Spinal cord (tissue), 10 donors: ENCODE data around the gene ZNF80. TPM values are rescaled to one million over a fixed set of nuclear protein-coding genes. Genes with fewer than 3 reads are reported as not detected.
A peak's percentile ranks its signal among the peaks of the same experiment; 100 is the strongest.

Experiments
- DNase-seq, 6 donors: peaks; one replicate each; pipeline versions ENCODE4 v3.0.0 to v3.0.0-alpha.2; 2013 to 2015; ENCODE audit warnings: low spot score in 6 of 6, low read depth in 4 of 6
- H3K27ac ChIP-seq: one replicate; pipeline ENCODE4 v1.5.1; 2013; ENCODE audit warnings: low read depth, low read length, control low read depth
- H3K27me3 ChIP-seq: one replicate; pipeline ENCODE4 v1.6.1; 2013; ENCODE audit warnings: low read length; ENCODE audit not compliant: control insufficient read depth, insufficient read depth
- H3K36me3 ChIP-seq: one replicate; pipeline ENCODE4 v1.6.1; 2013; ENCODE audit warnings: low read length; ENCODE audit not compliant: control insufficient read depth, insufficient read depth
- H3K4me1 ChIP-seq: one replicate; pipeline ENCODE4 v1.6.1; 2013; ENCODE audit warnings: low read length; ENCODE audit not compliant: control insufficient read depth, insufficient read depth
- H3K4me3 ChIP-seq: one replicate; pipeline ENCODE4 v1.5.1; 2013; ENCODE audit warnings: low read depth, low read length, control low read depth
- H3K9me3 ChIP-seq: one replicate; pipeline ENCODE4 v1.6.1; 2013; ENCODE audit warnings: low read length; ENCODE audit not compliant: control insufficient read depth, insufficient read depth
- WGBS: methylation state at CpG from one replicate; pipeline ENCODE4 v1.1.5; 2013; ENCODE audit warnings: missing lambda C conversion rate; ENCODE audit not compliant: insufficient coverage; 5-methylcytosine and 5-hydroxymethylcytosine counted together
- polyA plus RNA-seq, 2 donors: library from polyadenylated mRNA; unstranded; fragments of 120-200 nt; gene quantifications; one replicate each; pipeline ENCODE4 v1.2.1, GENCODE V29; 2013; ENCODE audit not compliant: insufficient read length in 2 of 2
- total RNA-seq, 2 donors: library from RNA; depleted of rRNA in 1 of 2; stranded (reverse); fragments of 120-200 nt in 1 of 2; fragments of >200 nt in 1 of 2; gene quantifications; one replicate each; pipeline versions ENCODE4 v1.2.3 to v1.2.4, GENCODE V29; 2013 to 2014
- donor health status: healthy.

The ZNF80 gene
- total and polyA plus RNA-seq, 4 donors: 0.06 to 0.11 TPM; not detected in 2

DNA sequence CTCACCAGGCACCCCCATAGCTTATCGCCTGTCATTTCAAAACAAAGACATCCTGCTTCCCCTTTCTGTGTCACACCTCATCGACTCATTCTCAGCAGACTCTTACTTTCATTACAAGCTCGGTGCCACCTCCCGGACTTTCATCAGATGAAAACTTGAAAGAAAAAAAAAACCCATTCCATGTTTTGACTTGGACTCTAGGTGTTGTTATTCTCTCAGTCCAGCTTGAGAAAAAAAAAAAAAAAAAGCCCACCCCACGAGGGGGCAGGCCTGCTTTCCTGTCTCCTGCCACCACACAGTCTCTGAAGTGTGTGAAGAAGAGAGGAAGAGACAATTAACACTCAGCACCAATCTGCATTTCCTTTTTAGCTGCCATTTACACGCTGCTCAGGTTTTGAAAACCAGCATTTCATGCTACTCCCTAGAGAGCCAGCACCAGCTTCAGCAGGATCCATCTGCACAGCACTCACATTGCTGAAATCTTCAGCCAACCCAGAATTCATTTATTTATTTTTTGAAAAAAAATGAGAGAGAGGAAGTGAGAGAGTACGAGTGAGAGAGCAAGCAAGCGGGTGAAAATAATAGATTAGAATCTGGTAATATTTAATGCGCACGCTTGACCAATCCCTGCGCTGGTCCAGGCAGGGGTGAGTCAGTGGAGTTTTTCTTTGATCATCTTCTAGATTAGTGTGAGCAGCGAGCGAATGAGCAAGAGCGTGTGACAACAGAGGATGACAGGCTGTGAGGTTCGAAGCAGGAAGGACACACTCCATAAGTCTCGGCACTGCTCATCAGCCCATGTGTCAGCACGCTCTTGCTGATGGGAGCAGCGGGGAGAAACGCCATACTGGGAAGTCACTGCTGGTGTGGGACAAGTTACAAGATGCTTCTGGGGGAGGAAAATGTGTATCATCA is 23.5 kb downstream of the ZNF80 start:
- Histone ChIP-seq H3K9me3 (no peaks in the 10 kb centered on the region), H3K27ac (no peak overlapping the region), H3K4me1 (peaks cover 8% of the 10 kb centered on the region), H3K27me3 (no peaks in the 10 kb centered on the region), H3K36me3 (no peaks in the 10 kb centered on the region), H3K4me3 (peak overlapping the region; percentile 0)
- DNase-seq: peak in 4 of 6 donors; percentile 27 to 91 (median 42)
- WGBS: 32% methylated on average over 16 of the region's 19 CpGs

DNA sequence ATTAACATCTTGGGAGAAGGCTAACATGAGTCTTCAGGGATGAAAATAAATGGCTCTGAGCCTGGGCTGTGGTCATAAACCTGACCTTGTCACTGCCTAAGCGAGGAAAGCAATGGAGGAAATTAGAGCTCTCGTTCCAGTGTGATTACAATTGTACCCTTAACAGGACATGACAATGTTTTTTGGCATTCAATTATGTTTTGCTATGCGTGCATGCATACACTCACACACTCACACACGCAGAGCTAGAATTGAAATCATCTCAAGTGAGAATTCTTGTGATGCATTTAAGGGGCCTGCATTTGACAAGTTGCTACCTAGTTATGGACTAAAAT is 24.1 kb downstream of the ZNF80 start:
- H3K27me3 ChIP-seq: no peaks in the 10 kb centered on the region
- no peak overlapping the region for H3K4me3 ChIP-seq
- H3K4me1 ChIP-seq: peaks cover 8% of the 10 kb centered on the region
- H3K36me3 ChIP-seq: no peaks in the 10 kb centered on the region
- H3K27ac ChIP-seq: no peak overlapping the region
- WGBS: no CpG with 5 or more reads among the region's 4 CpGs
- DNase-seq: peak in 2 of 6 donors; percentile 10 to 20
- H3K9me3 ChIP-seq: no peaks in the 10 kb centered on the region

DNA sequence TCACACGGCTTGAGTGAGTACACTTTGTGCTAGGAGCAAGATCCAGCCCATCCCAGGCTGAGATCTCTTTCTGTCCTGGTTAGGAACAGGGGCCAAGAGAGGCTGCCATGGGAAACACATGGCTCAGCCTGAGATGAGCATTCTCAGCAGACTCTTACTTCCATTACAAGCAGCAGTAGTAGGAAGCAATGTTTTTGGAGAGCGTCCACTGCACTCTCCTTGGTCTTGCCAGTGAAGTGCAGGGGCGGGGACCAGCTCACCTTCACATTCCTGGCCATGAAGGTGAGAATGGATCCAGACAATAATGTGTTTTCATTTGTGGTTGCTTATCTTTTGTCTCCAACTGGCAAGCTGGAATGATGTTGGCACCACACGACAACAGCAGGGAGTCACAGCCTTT is 24.7 kb downstream of the ZNF80 start:
- Histone ChIP-seq H3K27me3 (no peaks in the 10 kb centered on the region), H3K36me3 (no peaks in the 10 kb centered on the region), H3K4me1 (peaks cover 8% of the 10 kb centered on the region), H3K27ac (no peak overlapping the region), H3K9me3 (no peaks in the 10 kb centered on the region), H3K4me3 (no peak overlapping the region)
- DNase-seq: no peak
- WGBS: 92% methylated on average over 4 of the region's 4 CpGs

DNA sequence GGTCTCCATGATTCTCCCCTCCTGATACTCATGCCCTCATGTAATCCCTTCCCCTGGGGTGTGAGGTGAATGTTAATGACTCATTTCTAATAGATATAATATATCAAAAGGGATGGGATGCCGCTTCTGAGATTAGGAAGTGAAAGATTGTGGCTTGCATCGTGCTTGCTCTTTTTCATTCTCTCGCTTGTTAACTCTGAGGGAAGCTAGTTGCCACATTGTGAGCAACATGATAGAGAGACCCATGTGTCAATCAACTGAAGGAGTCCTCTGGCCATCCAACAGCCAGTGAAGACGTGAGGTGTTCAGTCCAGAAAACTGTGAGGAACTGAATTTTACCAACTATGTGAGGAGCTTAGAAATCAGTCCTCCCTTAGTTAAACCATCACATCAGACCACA is 29.6 kb downstream of the ZNF80 start:
- Histone ChIP-seq H3K4me3 (no peak overlapping the region), H3K4me1 (no peaks in the 10 kb centered on the region), H3K27ac (no peak overlapping the region), H3K27me3 (no peaks in the 10 kb centered on the region), H3K9me3 (no peaks in the 10 kb centered on the region), H3K36me3 (no peaks in the 10 kb centered on the region)
- WGBS: 100% methylated on average over 2 of the region's 4 CpGs
- no peak for DNase-seq

DNA sequence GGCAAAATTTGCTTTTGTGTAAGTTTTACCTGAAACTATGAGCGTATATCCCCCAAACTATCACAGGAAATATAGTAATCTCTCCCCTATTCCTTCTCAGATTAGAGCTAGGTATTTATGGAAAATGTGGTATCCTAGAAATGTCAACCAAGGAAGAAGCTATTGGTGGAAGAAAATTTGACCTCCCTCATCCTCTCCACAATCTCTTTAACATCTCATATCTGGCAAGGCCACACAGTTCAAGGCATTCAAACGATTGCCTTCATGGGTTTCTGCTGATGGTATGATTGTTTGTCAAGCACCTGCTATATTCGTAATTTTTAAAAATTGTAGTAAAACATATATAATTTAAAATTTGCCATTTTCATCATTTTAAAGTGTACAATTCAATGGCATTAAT is 31.0 kb downstream of the ZNF80 start:
- Histone ChIP-seq H3K27me3 (no peaks in the 10 kb centered on the region), H3K36me3 (no peaks in the 10 kb centered on the region), H3K27ac (no peak overlapping the region), H3K4me1 (no peaks in the 10 kb centered on the region), H3K4me3 (no peak overlapping the region), H3K9me3 (no peaks in the 10 kb centered on the region)
- DNase-seq: no peak
- WGBS: no CpG with 5 or more reads among the region's 3 CpGs

DNA sequence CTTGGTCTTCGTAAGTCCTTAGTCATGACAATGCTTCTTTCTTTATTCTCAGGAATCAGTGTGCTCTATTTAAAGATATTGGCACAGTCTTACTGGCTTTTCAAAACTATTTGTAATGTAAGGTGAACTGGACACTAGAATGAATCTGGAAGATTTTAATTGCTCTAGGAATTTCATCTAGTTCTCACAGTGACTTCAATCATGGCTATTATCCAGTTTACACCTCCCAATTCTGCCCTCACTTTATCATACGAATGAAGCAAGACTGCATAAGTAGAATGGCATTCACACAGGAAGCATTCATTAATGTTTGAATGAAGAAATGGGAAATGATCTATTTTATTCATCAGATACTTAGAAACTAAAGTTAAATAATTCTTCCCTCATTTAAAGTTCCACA is 31.8 kb downstream of the ZNF80 start:
- Histone ChIP-seq H3K4me1 (no peaks in the 10 kb centered on the region), H3K36me3 (no peaks in the 10 kb centered on the region), H3K27ac (no peak overlapping the region), H3K9me3 (no peaks in the 10 kb centered on the region), H3K4me3 (no peak overlapping the region), H3K27me3 (no peaks in the 10 kb centered on the region)
- DNase-seq: no peak
- WGBS: no CpG with 5 or more reads among the region's 2 CpGs

DNA sequence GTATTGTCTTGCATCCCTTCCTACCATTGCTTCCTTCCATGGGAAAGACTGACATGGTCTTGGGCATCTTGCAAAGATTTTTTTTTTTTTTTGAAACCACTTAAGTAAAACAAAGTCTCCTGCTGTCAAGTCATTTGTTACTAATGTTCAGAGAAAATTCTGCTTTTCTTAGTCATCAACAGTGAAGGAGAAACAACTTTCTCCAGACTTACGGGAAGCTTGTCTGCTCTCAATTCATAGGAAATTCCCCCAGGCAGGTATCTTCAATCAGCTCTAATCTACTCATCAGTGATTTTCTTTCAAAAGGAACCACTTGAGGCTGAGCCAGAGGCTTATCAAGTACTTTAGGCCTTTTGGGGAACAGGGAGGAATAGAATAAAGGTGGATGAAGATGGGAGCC is 42.6 kb downstream of the ZNF80 start:
- no peak overlapping the region for H3K4me3 ChIP-seq

DNA sequence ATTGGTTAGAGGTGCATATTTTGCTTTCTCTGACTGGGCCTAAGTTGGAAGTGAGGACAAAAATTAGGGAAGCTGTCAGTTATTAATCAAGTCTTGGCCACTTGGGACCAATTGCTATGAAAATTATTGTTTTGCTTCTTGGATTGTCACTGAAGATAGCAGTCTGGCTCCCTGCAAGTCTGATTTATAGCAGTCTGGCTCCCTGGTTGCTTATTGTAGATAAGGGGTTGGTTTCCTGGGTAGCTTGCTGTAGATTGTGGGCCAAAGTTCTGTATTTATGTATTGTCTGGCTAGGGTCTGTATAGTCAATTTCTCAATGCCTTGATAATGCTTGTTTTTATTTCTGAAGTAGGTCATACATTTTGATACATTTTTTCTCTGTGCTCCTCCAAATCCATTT is 45.2 kb downstream of the ZNF80 start:
- no peak for DNase-seq
- no peak overlapping the region for H3K27ac ChIP-seq
- H3K27me3 ChIP-seq: no peaks in the 10 kb centered on the region
- H3K9me3 ChIP-seq: no peaks in the 10 kb centered on the region
- no peaks in the 10 kb centered on the region for H3K36me3 ChIP-seq
- H3K4me1 ChIP-seq: no peaks in the 10 kb centered on the region
- H3K4me3 ChIP-seq: no peak overlapping the region

More for the DNA sequence above, 42.6 kb downstream of the ZNF80 start:
- H3K4me1 ChIP-seq: no peaks in the 10 kb centered on the region
- no peaks in the 10 kb centered on the region for H3K9me3 ChIP-seq
- no peaks in the 10 kb centered on the region for H3K27me3 ChIP-seq
- no peak for DNase-seq
- 100% methylated on average over 1 of the region's 1 CpG for WGBS
- H3K27ac ChIP-seq: no peak overlapping the region
- H3K36me3 ChIP-seq: no peaks in the 10 kb centered on the region

DNA sequence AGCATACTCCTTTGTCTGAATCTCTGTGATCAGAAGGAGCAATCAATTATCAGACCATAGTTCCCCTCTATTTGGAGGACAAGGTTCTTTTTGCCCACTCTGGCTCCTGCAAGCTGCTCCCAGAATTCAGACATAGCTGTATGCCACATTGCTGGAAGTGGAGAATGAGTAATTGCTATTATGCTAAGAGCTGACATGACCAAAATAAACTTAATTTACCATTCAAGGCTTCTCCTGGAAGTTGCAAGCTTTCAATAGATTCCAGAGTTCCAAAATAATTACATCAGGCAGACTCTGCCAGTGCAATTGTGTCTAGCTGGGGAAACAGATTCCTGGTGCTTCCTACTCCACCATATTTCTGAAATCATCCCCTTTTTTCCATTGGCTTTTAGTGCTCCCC is 50.9 kb downstream of the ZNF80 start:
- peaks cover 3% of the 10 kb centered on the region for H3K9me3 ChIP-seq
- no peaks in the 10 kb centered on the region for H3K36me3 ChIP-seq
- no peak overlapping the region for H3K4me3 ChIP-seq
- DNase-seq: no peak
- no peak overlapping the region for H3K27ac ChIP-seq
- H3K4me1 ChIP-seq: no peaks in the 10 kb centered on the region
- no peaks in the 10 kb centered on the region for H3K27me3 ChIP-seq
